Activated CD4-positive, alpha-beta T cell treated with anti-CD3 and anti-CD28 coated beads for 36 hours (primary cell): ENCODE results near the gene PIGR. TPM values are rescaled to one million over a fixed set of nuclear protein-coding genes. Genes with fewer than 3 reads are reported as not detected.

Source experiments
- ATAC-seq: fragments of 200-7000 bp; cut with Tn5 transposase; one replicate; pipeline ENCODE4 v1.10.0; 2021; ENCODE audit warnings: mild to moderate bottlenecking, moderate library complexity
- CTCF ChIA-PET: fragments of 350-600 bp; sonication (Branson Sonifier 250); formaldehyde crosslinking; loops from one replicate; lab custom pipeline; 2021; ENCODE audit warnings: antibody characterized with exemption; lab: Charles Lee
- POLR2A ChIA-PET: fragments of 350-600 bp; sonication (Branson Sonifier 250); formaldehyde crosslinking; loops from one replicate; lab custom pipeline; 2021; ENCODE audit warnings: antibody characterized with exemption, inconsistent platforms; lab: Charles Lee
- DNase-seq: peaks from one replicate; pipeline ENCODE4 v3.0.0-alpha.2; 2020
- H3K27ac Mint-ChIP-seq: one replicate; pipeline ENCODE4 v1.8.0; 2021; ENCODE audit warnings: mixed read lengths
- H3K27me3 Mint-ChIP-seq: one replicate; pipeline ENCODE4 v1.8.0; 2021; ENCODE audit warnings: mixed read lengths
- H3K36me3 Mint-ChIP-seq: one replicate; pipeline ENCODE4 v1.8.0; 2021; ENCODE audit warnings: low read depth, mixed read lengths
- H3K4me1 Mint-ChIP-seq: one replicate; pipeline ENCODE4 v1.8.0; 2021; ENCODE audit warnings: mixed read lengths
- H3K4me3 Mint-ChIP-seq: one replicate; pipeline ENCODE4 v1.8.0; 2021; ENCODE audit warnings: mild to moderate bottlenecking, moderate library complexity, mixed read lengths
- H3K9me3 Mint-ChIP-seq: one replicate; pipeline ENCODE4 v1.8.0; 2021; ENCODE audit warnings: low read depth, mixed read lengths
- intact Hi-C, 2 experiments: fragments of 100-400 bp; cut with DNase I in 1 of 2; cut with micrococcal nuclease in 1 of 2; formaldehyde crosslinking; loops; one replicate each; pipeline versions ENCODE4 v1.14.2 to v1.15.1; 2022 to 2024; cut with DNase I, micrococcal nuclease
- total RNA-seq, 2 experiments: library from RNA; stranded (reverse); gene quantifications; one replicate each; pipeline ENCODE4 v1.2.3, GENCODE V29; 2021

Gene PIGR
- total RNA-seq, 2 experiments from 2014 or later, result 0.07 to 0.54 TPM

GRCh38 chr1:206892351-206892984, 53.8 kb downstream of the PIGR start:
- no peak overlapping the region for H3K4me3 Mint-ChIP-seq
- H3K9me3 Mint-ChIP-seq, result no peaks in the 10 kb centered on the region
- peaks cover 84% of the 10 kb centered on the region for H3K4me1 Mint-ChIP-seq
- peaks cover under 1% of the 10 kb centered on the region for H3K36me3 Mint-ChIP-seq
- DNase-seq (no peak), ATAC-seq (no peak)
- CTCF ChIA-PET, result interaction anchor here (1.0 to 1.4 kb wide), 3 partner anchors 9 to 20 kb away, joined by 3 to 4 read pairs (median 3); no protein-coding TSS in a partner anchor
- no peak overlapping the region for H3K27ac Mint-ChIP-seq
- no peaks in the 10 kb centered on the region for H3K27me3 Mint-ChIP-seq
- POLR2A ChIA-PET, result no interaction called here
- intact Hi-C loops, result no loop called here

- peak overlapping the region; percentile 16 for H3K4me3 Mint-ChIP-seq
- ChIA-PET POLR2A (no interaction called here), CTCF (interaction anchor here (0.8 to 1.5 kb wide), 3 partner anchors 8 to 110 kb away, joined by 3 to 5 read pairs (median 3); no protein-coding TSS in a partner anchor)
- no peaks in the 10 kb centered on the region for H3K27me3 Mint-ChIP-seq
- peaks cover 73% of the 10 kb centered on the region for H3K4me1 Mint-ChIP-seq
- no peak for ATAC-seq
- peak overlapping the region; percentile 79 for H3K27ac Mint-ChIP-seq
- H3K36me3 Mint-ChIP-seq, result no peaks in the 10 kb centered on the region
- no peak for DNase-seq
- intact Hi-C loops, result loop anchor here in 1 of 2 experiments (2.0 kb wide), 1 partner anchor 17 kb away; no protein-coding TSS in a partner anchor
- no peaks in the 10 kb centered on the region for H3K9me3 Mint-ChIP-seq
Measured at GRCh38 chr1:206891412-206891811, 54.9 kb downstream of the PIGR start.

- Mint-ChIP-seq H3K9me3 (no peaks in the 10 kb centered on the region), H3K36me3 (no peaks in the 10 kb centered on the region), H3K4me1 (peaks cover 63% of the 10 kb centered on the region), H3K27me3 (peaks cover 4% of the 10 kb centered on the region), H3K27ac (peak overlapping the region; percentile 79), H3K4me3 (peak overlapping the region; percentile 16)
- ChIA-PET POLR2A (interaction anchor here (0.7 kb wide), 1 partner anchor 547 kb away, joined by 3 read pairs; no protein-coding TSS in a partner anchor), CTCF (interaction anchor here (0.8 to 1.5 kb wide), 10 partner anchors 9 to 59 kb away, joined by 3 to 5 read pairs (median 4); no protein-coding TSS in a partner anchor)
- ATAC-seq (peak; percentile 83), DNase-seq (no peak)
- intact Hi-C loops, result loop anchor here in 1 of 2 experiments (2.0 kb wide), 1 partner anchor 18 kb away; no protein-coding TSS in a partner anchor
Measured at GRCh38 chr1:206890125-206891060, 55.9 kb downstream of the PIGR start.

DNA sequence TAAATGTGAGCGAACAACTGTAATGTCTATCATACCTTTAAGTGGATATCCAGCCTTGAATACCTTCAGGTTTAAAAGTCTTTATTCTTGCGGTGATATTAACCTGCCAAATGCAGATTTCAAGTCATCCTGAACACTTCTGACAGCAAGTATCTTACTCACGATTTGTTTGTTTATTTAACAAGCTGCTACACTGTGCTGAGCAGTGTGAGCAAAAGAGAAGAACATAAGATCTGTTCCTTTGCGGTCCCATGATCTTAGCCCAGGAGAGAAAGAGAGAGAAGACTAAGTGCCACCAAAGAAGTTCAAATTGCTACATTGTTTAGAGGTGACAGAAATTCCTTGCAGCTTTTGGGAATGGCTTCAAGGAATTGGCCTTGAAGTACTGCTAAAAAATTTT, 58.6 kb downstream of the PIGR start:
- POLR2A ChIA-PET, result no interaction called here
- no peak overlapping the region for H3K4me3 Mint-ChIP-seq
- intact Hi-C loops, result no loop called here

DNA sequence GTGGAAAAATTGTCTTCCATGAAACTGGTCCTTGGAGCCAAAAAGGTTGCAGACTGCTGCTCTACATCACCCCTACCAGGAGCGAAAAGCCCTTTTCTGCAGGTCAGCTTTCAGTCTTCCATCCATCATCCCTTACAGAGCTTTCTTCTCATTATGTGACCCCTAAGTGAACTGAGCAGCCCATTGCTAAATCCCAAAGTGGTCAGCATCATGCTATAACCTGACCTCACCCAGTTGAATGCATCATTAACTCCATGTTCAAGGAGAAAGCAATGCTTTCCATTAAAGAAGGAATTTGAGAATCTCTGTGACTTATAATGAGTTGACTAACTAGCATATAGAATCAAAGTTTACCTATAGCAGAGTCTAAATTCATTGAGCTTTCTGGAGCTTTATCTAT, 59.4 kb downstream of the PIGR start:
- DNase-seq (no peak), ATAC-seq (no peak)
- ChIA-PET CTCF (interaction anchor here (0.6 to 4.7 kb wide), 8 partner anchors 9 to 77 kb away, joined by 3 to 30 read pairs (median 4); partner anchors contain the start of gene IL20), POLR2A (no interaction called here)
- Mint-ChIP-seq H3K36me3 (no peaks in the 10 kb centered on the region), H3K9me3 (no peaks in the 10 kb centered on the region), H3K27me3 (peaks cover 4% of the 10 kb centered on the region), H3K4me3 (no peak overlapping the region), H3K4me1 (peaks cover 34% of the 10 kb centered on the region), H3K27ac (no peak overlapping the region)
- intact Hi-C loops, result no loop called here

More for the DNA sequence above, 58.6 kb downstream of the PIGR start:
- peaks cover 4% of the 10 kb centered on the region for H3K27me3 Mint-ChIP-seq
- H3K27ac Mint-ChIP-seq, result no peak overlapping the region
- H3K36me3 Mint-ChIP-seq, result no peaks in the 10 kb centered on the region
- DNase-seq (no peak), ATAC-seq (no peak)
- CTCF ChIA-PET, result interaction anchor here (1.0 to 4.7 kb wide), 4 partner anchors 21 to 28 kb away, joined by 4 to 30 read pairs (median 4); partner anchors contain the start of gene IL20
- H3K4me1 Mint-ChIP-seq, result peaks cover 40% of the 10 kb centered on the region
- H3K9me3 Mint-ChIP-seq, result no peaks in the 10 kb centered on the region

DNA sequence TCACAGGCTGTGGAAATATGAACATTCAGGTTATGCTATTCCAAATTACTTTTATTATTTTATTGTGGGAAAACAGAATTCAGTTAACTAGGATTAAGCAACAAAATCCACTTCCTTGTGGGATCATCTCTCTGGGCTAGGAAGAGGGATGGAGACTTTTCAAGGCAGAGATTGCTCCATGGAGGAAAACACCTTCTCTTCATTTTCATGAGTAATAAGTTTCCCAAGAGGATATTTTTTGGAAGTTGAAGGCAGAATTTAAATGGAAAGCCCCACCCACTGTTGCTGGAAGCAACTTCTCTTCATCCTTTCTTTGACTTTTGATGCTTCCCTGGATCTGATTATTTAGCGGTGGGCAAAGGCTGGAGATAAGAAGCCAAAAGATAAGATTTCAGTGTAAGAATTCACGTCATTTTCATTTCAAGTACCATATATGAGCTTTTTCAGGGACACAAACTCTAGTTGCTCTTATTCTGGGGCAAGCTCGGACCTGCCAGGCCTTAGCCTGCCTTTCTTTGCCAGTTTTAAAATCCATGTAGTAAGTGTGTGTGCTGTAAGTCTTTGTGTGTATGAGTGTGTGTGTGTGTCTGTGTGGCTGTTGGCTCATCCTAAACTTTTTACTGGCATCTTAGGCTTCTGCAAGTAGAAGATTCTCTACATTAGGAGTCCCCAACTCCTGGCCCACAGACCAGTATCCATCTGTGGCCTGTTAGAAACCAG, 60.8 kb downstream of the PIGR start:
- H3K9me3 Mint-ChIP-seq, result no peaks in the 10 kb centered on the region
- intact Hi-C loops, result no loop called here
- no peaks in the 10 kb centered on the region for H3K36me3 Mint-ChIP-seq
- no peak overlapping the region for H3K27ac Mint-ChIP-seq
- H3K4me1 Mint-ChIP-seq, result peaks cover 22% of the 10 kb centered on the region
- H3K4me3 Mint-ChIP-seq, result no peak overlapping the region
- no peak for DNase-seq
- H3K27me3 Mint-ChIP-seq, result peaks cover 4% of the 10 kb centered on the region
- no peak for ATAC-seq
- POLR2A ChIA-PET, result no interaction called here
- CTCF ChIA-PET, result interaction anchor here (1.1 to 4.7 kb wide), 8 partner anchors 9 to 28 kb away, joined by 3 to 30 read pairs (median 6); partner anchors contain the start of gene IL20

GRCh38 chr1:206883876-206884275, 62.4 kb downstream of the PIGR start:
- intact Hi-C loops, result no loop called here
- CTCF ChIA-PET, result interaction anchor here (0.6 to 4.7 kb wide), 22 partner anchors 8 to 164 kb away, joined by 3 to 30 read pairs (median 4); partner anchors contain the start of genes IL19, IL20 and IL24

DNA sequence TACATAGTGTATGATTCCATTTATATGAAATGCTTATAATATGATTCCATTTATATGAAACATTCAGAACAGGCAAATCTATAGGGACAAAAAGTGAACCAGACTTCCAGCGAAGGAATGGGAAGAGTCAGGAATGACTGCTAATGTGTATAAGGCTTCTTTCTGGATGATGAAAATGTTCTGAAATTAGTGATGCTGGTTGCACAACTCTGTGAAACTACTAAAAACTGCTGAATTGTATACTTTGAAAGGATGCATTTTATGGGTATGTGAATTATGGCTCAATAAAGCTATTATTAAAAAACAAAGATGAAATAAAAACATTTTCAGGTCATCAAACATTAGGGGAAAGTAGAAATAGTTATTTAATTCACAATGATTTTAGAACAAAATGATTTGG, 63.1 kb downstream of the PIGR start:
- Mint-ChIP-seq H3K27me3 (peaks cover 4% of the 10 kb centered on the region), H3K4me3 (no peak overlapping the region), H3K27ac (no peak overlapping the region), H3K36me3 (peaks cover 8% of the 10 kb centered on the region), H3K9me3 (peaks cover 11% of the 10 kb centered on the region), H3K4me1 (peaks cover 11% of the 10 kb centered on the region)
- intact Hi-C loops, result no loop called here
- ATAC-seq (no peak), DNase-seq (no peak)
- CTCF ChIA-PET, result interaction anchor here (0.6 to 4.7 kb wide), 18 partner anchors 8 to 153 kb away, joined by 3 to 30 read pairs (median 4); partner anchors contain the start of genes IL19, IL20 and IL24
- POLR2A ChIA-PET, result interaction anchor here (0.6 kb wide), 1 partner anchor 14 kb away, joined by 3 read pairs; the partner anchor contains the start of gene IL24

More at GRCh38 chr1:206883876-206884275, 62.4 kb downstream of the PIGR start:
- POLR2A ChIA-PET, result interaction anchor here (0.6 kb wide), 1 partner anchor 13 kb away, joined by 3 read pairs; the partner anchor contains the start of gene IL24
- DNase-seq (no peak), ATAC-seq (no peak)
- Mint-ChIP-seq H3K27me3 (peaks cover 4% of the 10 kb centered on the region), H3K9me3 (peaks cover 6% of the 10 kb centered on the region), H3K36me3 (peaks cover 4% of the 10 kb centered on the region), H3K27ac (no peak overlapping the region), H3K4me1 (peaks cover 15% of the 10 kb centered on the region), H3K4me3 (no peak overlapping the region)

DNA sequence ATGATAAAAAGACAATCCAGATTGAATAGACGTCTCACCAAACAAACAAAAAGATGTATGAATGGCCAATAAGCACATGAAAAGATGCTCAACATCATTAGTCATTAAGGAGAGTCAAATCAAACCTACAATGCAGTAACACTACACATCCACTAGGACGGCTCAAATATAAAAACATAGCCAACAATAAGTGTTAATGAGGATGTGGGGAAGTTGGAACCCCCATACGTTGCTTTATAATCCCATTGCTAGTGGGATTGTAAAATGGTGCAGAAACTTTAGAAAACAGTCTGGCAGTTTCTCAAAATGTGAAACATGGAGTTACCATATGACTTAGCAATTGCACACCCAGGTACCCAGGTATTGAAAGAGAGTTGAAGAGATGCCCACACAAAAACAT, 63.7 kb downstream of the PIGR start:
- DNase-seq, result no peak
- no peak for ATAC-seq
- H3K27me3 Mint-ChIP-seq, result peaks cover 4% of the 10 kb centered on the region
- H3K36me3 Mint-ChIP-seq, result peaks cover 11% of the 10 kb centered on the region
- no peak overlapping the region for H3K4me3 Mint-ChIP-seq
- H3K4me1 Mint-ChIP-seq, result peaks cover 10% of the 10 kb centered on the region
- peaks cover 15% of the 10 kb centered on the region for H3K9me3 Mint-ChIP-seq
- ChIA-PET POLR2A (no interaction called here), CTCF (interaction anchor here (0.7 to 2.9 kb wide), 4 partner anchors 15 to 152 kb away, joined by 3 to 13 read pairs (median 6); partner anchors contain the start of genes IL20 and IL24)
- no peak overlapping the region for H3K27ac Mint-ChIP-seq
- intact Hi-C loops, result no loop called here

GRCh38 chr1:206880314-206880713, 66.0 kb downstream of the PIGR start:
- DNase-seq, result no peak
- Mint-ChIP-seq H3K9me3 (peaks cover 23% of the 10 kb centered on the region), H3K27ac (no peak overlapping the region), H3K36me3 (peaks cover 13% of the 10 kb centered on the region), H3K27me3 (no peaks in the 10 kb centered on the region), H3K4me3 (no peak overlapping the region), H3K4me1 (peaks cover 10% of the 10 kb centered on the region)
- peak; percentile 85 for ATAC-seq
- CTCF ChIA-PET, result interaction anchor here (0.9 to 2.7 kb wide), 7 partner anchors 8 to 63 kb away, joined by 3 to 18 read pairs (median 4); partner anchors contain the start of genes IL20 and IL24
- intact Hi-C loops, result no loop called here
- POLR2A ChIA-PET, result interaction anchor here (0.6 kb wide), 1 partner anchor 18 kb away, joined by 3 read pairs; no protein-coding TSS in a partner anchor
